ENCODE data around the gene RASSF6.
A peak's percentile ranks its signal among the peaks of the same experiment; 100 is the strongest.
"Not testable (repeated sequence)": the region's sequence is repeated elsewhere in the genome, so short reads cannot be mapped to it uniquely, and the experiment has no call there.

Gene RASSF6

DNA sequence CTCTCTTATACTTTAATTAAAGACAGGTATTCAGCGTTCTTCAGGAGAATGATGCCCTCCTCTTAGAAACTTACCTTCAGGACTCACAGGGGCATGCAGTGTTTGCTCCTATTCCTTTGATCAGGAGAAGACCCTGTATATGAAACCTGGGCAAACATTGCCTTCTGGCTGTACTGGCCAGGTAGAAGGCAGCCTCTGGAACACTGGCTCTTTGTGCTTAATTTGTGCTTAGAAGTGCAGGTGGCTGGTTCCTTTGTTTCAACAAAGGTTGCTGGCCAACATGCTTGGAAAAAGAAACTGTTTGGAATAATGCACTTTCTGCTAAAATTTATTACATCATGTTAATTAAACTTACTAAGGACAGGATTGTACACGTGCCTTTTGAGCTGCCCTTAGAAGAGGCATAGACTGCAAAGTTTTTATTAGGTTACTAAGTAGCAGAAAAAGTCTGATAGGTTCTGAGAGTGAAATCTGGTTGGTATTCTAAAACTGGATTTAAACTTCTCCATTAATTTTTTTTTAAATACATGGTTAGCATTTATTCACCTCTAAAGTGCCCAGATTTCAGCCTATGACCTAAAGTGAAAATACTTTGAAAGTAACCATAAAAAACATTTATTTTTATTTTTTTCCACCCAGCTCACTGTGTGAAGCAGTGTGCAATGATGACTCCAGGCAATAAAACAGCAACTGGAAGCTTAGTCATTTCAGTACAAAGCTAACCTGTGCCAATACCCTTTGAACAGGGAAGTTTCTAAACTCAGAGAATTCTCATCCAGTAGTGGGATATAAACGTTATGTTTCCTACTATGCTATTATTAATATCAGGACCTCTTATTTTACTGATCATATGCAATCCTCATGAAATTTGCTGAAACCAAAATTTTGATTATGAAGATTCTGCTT, 11.3 kb downstream of the RASSF6 start:
- Histone ChIP-seq H3K27me3 (replicated peaks; ENCODE audit: control insufficient read depth, insufficient read depth, low read length) (no peaks in the 10 kb centered on the region), H3K9me3 (ENCODE audit: control insufficient read depth, low read length) (no peaks in the 10 kb centered on the region)
- DNase-seq (ENCODE audit: low read depth): peak; percentile 36

GRCh38 chr4:73607375-73608033, 12.7 kb downstream of the RASSF6 start:
- Histone ChIP-seq H3K4me3 (ENCODE audit: low read length) (no peak overlapping the region), H3K9ac (ENCODE audit: low read length) (no peak overlapping the region), H3K9me3 (ENCODE audit: control insufficient read depth, low read length) (no peaks in the 10 kb centered on the region), H3K36me3 (ENCODE audit: control insufficient read depth, insufficient read depth, low read length, severe bottlenecking) (no peaks in the 10 kb centered on the region), H3K4me1 (ENCODE audit: control insufficient read depth, insufficient read depth, low read length) (peaks cover 43% of the 10 kb centered on the region), H3K27me3 (replicated peaks; ENCODE audit: control insufficient read depth, insufficient read depth, low read length) (no peaks in the 10 kb centered on the region)
- DNase-seq (ENCODE audit: low read depth): no peak

More for the DNA sequence above, 11.3 kb downstream of the RASSF6 start:
- H3K9ac ChIP-seq (ENCODE audit: low read length): no peak overlapping the region
- no peaks in the 10 kb centered on the region for H3K36me3 ChIP-seq (ENCODE audit: control insufficient read depth, insufficient read depth, low read length, severe bottlenecking)
- peaks cover 40% of the 10 kb centered on the region for H3K4me1 ChIP-seq (ENCODE audit: control insufficient read depth, insufficient read depth, low read length)
- H3K4me3 ChIP-seq (ENCODE audit: low read length): no peak overlapping the region

DNA sequence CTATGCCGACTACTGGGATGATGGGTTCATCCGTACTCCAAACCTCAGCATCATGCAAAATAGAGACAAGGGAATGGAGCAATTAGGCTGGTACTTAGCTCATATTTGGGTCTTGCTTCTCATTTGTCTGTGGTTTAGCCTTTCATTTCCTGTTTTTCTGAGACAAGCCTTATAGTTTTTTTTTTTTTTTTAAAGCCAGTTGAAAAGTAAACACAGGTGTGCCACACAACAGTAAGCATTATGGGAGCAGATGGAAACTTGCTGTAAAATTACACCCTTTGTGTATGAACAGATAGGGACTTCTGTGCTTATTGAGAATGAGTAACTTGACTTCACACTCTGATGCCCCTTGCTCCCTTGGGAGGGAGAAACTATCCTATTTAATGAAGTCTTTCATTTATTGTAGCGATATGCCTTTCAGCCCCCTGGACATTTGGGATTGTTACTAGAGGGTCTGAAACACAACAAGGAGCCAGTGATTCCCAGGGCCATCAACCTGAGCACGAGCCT, 13.7 kb downstream of the RASSF6 start:
- no peaks in the 10 kb centered on the region for H3K9me3 ChIP-seq (ENCODE audit: control insufficient read depth, low read length)
- H3K4me3 ChIP-seq (ENCODE audit: low read length): no peak overlapping the region
- no peak for DNase-seq (ENCODE audit: low read depth)
- H3K36me3 ChIP-seq (ENCODE audit: control insufficient read depth, insufficient read depth, low read length, severe bottlenecking): no peaks in the 10 kb centered on the region
- no peak overlapping the region for H3K9ac ChIP-seq (ENCODE audit: low read length)
- H3K27me3 ChIP-seq (replicated peaks; ENCODE audit: control insufficient read depth, insufficient read depth, low read length): no peaks in the 10 kb centered on the region
- H3K4me1 ChIP-seq (ENCODE audit: control insufficient read depth, insufficient read depth, low read length): peaks cover 40% of the 10 kb centered on the region

GRCh38 chr4:73603854-73604584, 16.2 kb downstream of the RASSF6 start:
- H3K9ac ChIP-seq (ENCODE audit: low read length): no peak overlapping the region
- no peaks in the 10 kb centered on the region for H3K27me3 ChIP-seq (replicated peaks; ENCODE audit: control insufficient read depth, insufficient read depth, low read length)
- no peak overlapping the region for H3K4me3 ChIP-seq (ENCODE audit: low read length)
- H3K9me3 ChIP-seq (ENCODE audit: control insufficient read depth, low read length): no peaks in the 10 kb centered on the region
- no peak for DNase-seq (ENCODE audit: low read depth)
- peaks cover 28% of the 10 kb centered on the region for H3K4me1 ChIP-seq (ENCODE audit: control insufficient read depth, insufficient read depth, low read length)
- no peaks in the 10 kb centered on the region for H3K36me3 ChIP-seq (ENCODE audit: control insufficient read depth, insufficient read depth, low read length, severe bottlenecking)

DNA sequence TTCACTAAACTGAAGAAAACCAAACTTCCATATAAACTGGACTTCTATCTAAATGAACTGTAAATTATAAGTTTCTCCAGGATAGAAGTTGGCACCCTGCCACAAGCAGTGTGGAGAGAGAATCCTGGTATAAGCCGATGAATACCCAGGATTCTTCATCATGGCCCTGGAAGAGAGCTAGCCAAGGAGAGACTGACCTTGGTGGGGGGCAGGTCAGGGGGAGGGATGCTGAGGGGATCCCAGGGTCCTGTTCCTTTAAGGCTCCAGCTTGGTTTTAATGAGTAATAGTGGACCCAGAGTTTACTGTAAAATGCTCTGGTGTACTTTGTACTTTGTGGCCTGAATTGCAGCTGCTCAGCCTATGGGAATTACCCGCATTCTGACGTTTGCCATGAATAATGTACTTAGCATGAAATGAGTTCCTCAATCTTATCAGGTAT, 16.9 kb downstream of the RASSF6 start:
- no peaks in the 10 kb centered on the region for H3K36me3 ChIP-seq (ENCODE audit: control insufficient read depth, insufficient read depth, low read length, severe bottlenecking)
- no peak for DNase-seq (ENCODE audit: low read depth)

DNA sequence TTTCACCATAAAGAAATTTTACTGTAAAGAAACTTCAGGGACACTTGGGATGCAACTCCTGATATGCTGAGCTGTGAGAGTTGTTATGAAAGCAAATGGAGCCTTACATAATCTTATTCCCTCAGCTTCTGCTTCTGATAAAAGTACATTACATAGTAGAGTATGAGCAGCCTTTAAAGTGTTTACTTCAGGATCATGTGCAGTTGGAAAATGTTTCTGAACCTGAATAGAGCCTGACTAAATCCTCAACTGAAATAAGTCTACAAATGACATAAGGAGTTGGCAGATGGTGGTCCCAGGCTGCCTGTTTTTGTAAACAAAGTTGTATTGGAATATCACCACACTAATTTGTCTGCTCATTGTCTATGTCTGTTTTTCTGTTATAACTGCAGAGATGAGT, 19.3 kb downstream of the RASSF6 start:
- Histone ChIP-seq H3K36me3 (ENCODE audit: control insufficient read depth, insufficient read depth, low read length, severe bottlenecking) (no peaks in the 10 kb centered on the region), H3K9ac (ENCODE audit: low read length) (no peak overlapping the region), H3K4me1 (ENCODE audit: control insufficient read depth, insufficient read depth, low read length) (peaks cover 19% of the 10 kb centered on the region), H3K9me3 (ENCODE audit: control insufficient read depth, low read length) (no peaks in the 10 kb centered on the region), H3K27me3 (replicated peaks; ENCODE audit: control insufficient read depth, insufficient read depth, low read length) (no peaks in the 10 kb centered on the region), H3K4me3 (ENCODE audit: low read length) (no peak overlapping the region)
- no peak for DNase-seq (ENCODE audit: low read depth)

More for the DNA sequence above, 16.9 kb downstream of the RASSF6 start:
- Histone ChIP-seq H3K9ac (ENCODE audit: low read length) (no peak overlapping the region), H3K27me3 (replicated peaks; ENCODE audit: control insufficient read depth, insufficient read depth, low read length) (no peaks in the 10 kb centered on the region), H3K9me3 (ENCODE audit: control insufficient read depth, low read length) (no peaks in the 10 kb centered on the region), H3K4me1 (ENCODE audit: control insufficient read depth, insufficient read depth, low read length) (peaks cover 26% of the 10 kb centered on the region), H3K4me3 (ENCODE audit: low read length) (no peak overlapping the region)

- no peaks in the 10 kb centered on the region for H3K27me3 ChIP-seq (replicated peaks; ENCODE audit: control insufficient read depth, insufficient read depth, low read length)
- no peak overlapping the region for H3K9ac ChIP-seq (ENCODE audit: low read length)
- DNase-seq (ENCODE audit: low read depth): peak; percentile 79
- H3K36me3 ChIP-seq (ENCODE audit: control insufficient read depth, insufficient read depth, low read length, severe bottlenecking): no peaks in the 10 kb centered on the region
- H3K4me1 ChIP-seq (ENCODE audit: control insufficient read depth, insufficient read depth, low read length): peaks cover 19% of the 10 kb centered on the region
- H3K4me3 ChIP-seq (ENCODE audit: low read length): no peak overlapping the region
- no peaks in the 10 kb centered on the region for H3K9me3 ChIP-seq (ENCODE audit: control insufficient read depth, low read length)
Observed at GRCh38 chr4:73599182-73599581, 21.1 kb downstream of the RASSF6 start.

GRCh38 chr4:73597594-73597993, 22.6 kb downstream of the RASSF6 start:
- Histone ChIP-seq H3K36me3 (ENCODE audit: control insufficient read depth, insufficient read depth, low read length, severe bottlenecking) (no peaks in the 10 kb centered on the region), H3K4me1 (ENCODE audit: control insufficient read depth, insufficient read depth, low read length) (peaks cover 15% of the 10 kb centered on the region), H3K27me3 (replicated peaks; ENCODE audit: control insufficient read depth, insufficient read depth, low read length) (no peaks in the 10 kb centered on the region), H3K9me3 (ENCODE audit: control insufficient read depth, low read length) (no peaks in the 10 kb centered on the region), H3K4me3 (ENCODE audit: low read length) (no peak overlapping the region), H3K9ac (ENCODE audit: low read length) (no peak overlapping the region)
- DNase-seq (ENCODE audit: low read depth): no peak

- not testable (repeated sequence) for H3K27me3 ChIP-seq (replicated peaks; ENCODE audit: control insufficient read depth, insufficient read depth, low read length); DNase-seq (ENCODE audit: low read depth); H3K36me3 ChIP-seq (ENCODE audit: control insufficient read depth, insufficient read depth, low read length, severe bottlenecking); H3K4me3 ChIP-seq (ENCODE audit: low read length); H3K9me3 ChIP-seq (ENCODE audit: control insufficient read depth, low read length); H3K9ac ChIP-seq (ENCODE audit: low read length)
- peaks cover 15% of the 10 kb centered on the region for H3K4me1 ChIP-seq (ENCODE audit: control insufficient read depth, insufficient read depth, low read length)
Observed at GRCh38 chr4:73597183-73597582, 23.1 kb downstream of the RASSF6 start.

- H3K9ac ChIP-seq (ENCODE audit: low read length): no peak overlapping the region
- no peak for DNase-seq (ENCODE audit: low read depth)
Observed at GRCh38 chr4:73596001-73596400, 24.2 kb downstream of the RASSF6 start.

More at GRCh38 chr4:73596001-73596400, 24.2 kb downstream of the RASSF6 start:
- Histone ChIP-seq H3K4me3 (ENCODE audit: low read length) (no peak overlapping the region), H3K27me3 (replicated peaks; ENCODE audit: control insufficient read depth, insufficient read depth, low read length) (no peaks in the 10 kb centered on the region), H3K36me3 (ENCODE audit: control insufficient read depth, insufficient read depth, low read length, severe bottlenecking) (no peaks in the 10 kb centered on the region), H3K9me3 (ENCODE audit: control insufficient read depth, low read length) (no peaks in the 10 kb centered on the region), H3K4me1 (ENCODE audit: control insufficient read depth, insufficient read depth, low read length) (peaks cover 11% of the 10 kb centered on the region)

Measured in adipocyte (in vitro differentiated cells).